Liver (tissue), 9 donors: ENCODE data around the gene GNLY. TPM values are rescaled to one million over a fixed set of nuclear protein-coding genes. Genes with fewer than 3 reads are reported as not detected.

Source experiments
- DNase-seq: peaks from one replicate; pipeline ENCODE4 v3.0.0-alpha.2; 2017; ENCODE audit warnings: low spot score
- H3K27ac ChIP-seq, 2 donors: one replicate each; pipeline ENCODE4 v1.7.0; 2013; ENCODE audit warnings: inconsistent platforms in 2 of 2, low read length in 2 of 2, control low read depth in 1 of 2, low read depth in 1 of 2, mild to moderate bottlenecking in 1 of 2
- H3K27me3 ChIP-seq, 4 donors: one replicate each; pipeline versions ENCODE4 v1.6.1 to v1.7.0; 2013; ENCODE audit warnings: low read length in 3 of 4, inconsistent platforms in 1 of 4, mild to moderate bottlenecking in 1 of 4, moderate library complexity in 1 of 4; ENCODE audit not compliant: control insufficient read depth in 4 of 4, insufficient read depth in 4 of 4
- H3K36me3 ChIP-seq, 4 donors: one replicate each; pipeline versions ENCODE4 v1.6.1 to v1.7.0; 2013; ENCODE audit warnings: low read length in 3 of 4, mild to moderate bottlenecking in 3 of 4, low read depth in 1 of 4, moderate library complexity in 1 of 4; ENCODE audit not compliant: control insufficient read depth in 4 of 4, insufficient read depth in 3 of 4
- H3K4me1 ChIP-seq, 4 donors: one replicate each; pipeline versions ENCODE4 v1.6.1 to v1.7.0; 2013; ENCODE audit warnings: low read length in 3 of 4, mild to moderate bottlenecking in 3 of 4, moderate library complexity in 1 of 4; ENCODE audit not compliant: control insufficient read depth in 4 of 4, insufficient read depth in 4 of 4
- H3K4me3 ChIP-seq, 3 donors: one replicate each; pipeline versions ENCODE4 v1.6.1 to v1.7.0; 2013; ENCODE audit warnings: low read length in 3 of 3, control low read depth in 1 of 3, low read depth in 1 of 3, mild to moderate bottlenecking in 1 of 3
- H3K9ac ChIP-seq, 2 donors: one replicate each; pipeline ENCODE4 v1.7.0; 2013; ENCODE audit warnings: low read length in 2 of 2, mild to moderate bottlenecking in 2 of 2, moderate library complexity in 2 of 2, control low read depth in 1 of 2, low read depth in 1 of 2
- H3K9me3 ChIP-seq, 4 donors: one replicate each; pipeline versions ENCODE4 v1.6.1 to v1.7.0; 2013; ENCODE audit warnings: low read length in 3 of 4; ENCODE audit not compliant: control insufficient read depth in 4 of 4
- EGR1 ChIP-seq, 2 donors: IDR thresholded peaks; 2 replicates each; pipeline ENCODE4 v1.6.1; 2016 to 2018; ENCODE audit warnings: antibody characterized with exemption in 2 of 2, low read depth in 2 of 2
- FOXA1 ChIP-seq: IDR thresholded peaks from 2 replicates; pipeline ENCODE4 v1.6.1; 2016; ENCODE audit warnings: antibody characterized with exemption
- GABPA ChIP-seq, 2 donors: IDR thresholded peaks in 1 of 2; conservative IDR thresholded peaks in 1 of 2; 2 replicates each; pipeline ENCODE4 v1.6.1; 2016; ENCODE audit warnings: antibody characterized with exemption in 2 of 2, mild to moderate bottlenecking in 1 of 2, moderate library complexity in 1 of 2
- HNF4A ChIP-seq, 2 donors: conservative IDR thresholded peaks; 2 replicates each; pipeline ENCODE4 v1.6.1; 2016; ENCODE audit warnings: antibody characterized with exemption in 2 of 2, mild to moderate bottlenecking in 2 of 2
- HNF4G ChIP-seq: IDR thresholded peaks from 2 replicates; pipeline ENCODE4 v1.6.1; 2016; ENCODE audit warnings: antibody characterized with exemption
- JUND ChIP-seq, 2 donors: IDR thresholded peaks; 2 replicates each; pipeline ENCODE4 v1.6.1; 2016; ENCODE audit warnings: antibody characterized with exemption in 2 of 2
- MAX ChIP-seq: IDR thresholded peaks from 2 replicates; pipeline ENCODE4 v1.6.1; 2016; ENCODE audit warnings: antibody characterized with exemption
- NR2F2 ChIP-seq: IDR thresholded peaks from 2 replicates; pipeline ENCODE4 v1.6.1; 2016; ENCODE audit warnings: antibody characterized with exemption
- RAD21 ChIP-seq, 2 donors: IDR thresholded peaks; 2 replicates each; pipeline ENCODE4 v1.6.1; 2016; ENCODE audit warnings: antibody characterized with exemption in 2 of 2, mild to moderate bottlenecking in 2 of 2
- RXRA ChIP-seq, 2 donors: IDR thresholded peaks; 2 replicates each; pipeline ENCODE4 v1.6.1; 2017 to 2018; ENCODE audit warnings: antibody characterized with exemption in 2 of 2, mild to moderate bottlenecking in 1 of 2
- SP1 ChIP-seq: IDR thresholded peaks from 2 replicates; pipeline ENCODE4 v1.6.1; 2018; ENCODE audit warnings: antibody characterized with exemption, mild to moderate bottlenecking
- TAF1 ChIP-seq: conservative IDR thresholded peaks from 2 replicates; pipeline ENCODE4 v1.6.1; 2016; ENCODE audit warnings: antibody characterized with exemption, mild to moderate bottlenecking
- YY1 ChIP-seq: IDR thresholded peaks from 2 replicates; pipeline ENCODE4 v1.6.1; 2016; ENCODE audit warnings: antibody characterized with exemption, mild to moderate bottlenecking
- WGBS: extraction: QIAGEN DNeasy Blood & Tissue Kit; methylation state at CpG from one replicate; pipeline ENCODE4 v1.1.7; 2013; 5-methylcytosine and 5-hydroxymethylcytosine counted together
- polyA plus RNA-seq, 2 donors: library from polyadenylated mRNA; stranded (reverse) in 1 of 2; unstranded in 1 of 2; fragments of 200-250 nt in 1 of 2; fragments of >200 nt in 1 of 2; fragmentation: Nextera tagmentation in 1 of 2; extraction: Ambion mirVana in 1 of 2; gene quantifications; one replicate each; pipeline versions ENCODE4 v1.2.1 to v1.2.3, GENCODE V29; 2013 to 2015
- total RNA-seq, 2 donors: library from RNA; depleted of rRNA; stranded (reverse); fragments of >200 nt; gene quantifications; one replicate each; pipeline ENCODE4 v1.2.3, GENCODE V29; 2014
- TF ChIP-seq, protein P1 (sequence below): IDR thresholded peaks from 2 replicates; pipeline ENCODE4 v1.6.1; 2016; ENCODE audit warnings: antibody characterized with exemption, mild to moderate bottlenecking
- TF ChIP-seq, protein P2 (sequence below): IDR thresholded peaks from 2 replicates; pipeline ENCODE4 v1.6.1; 2016; ENCODE audit warnings: antibody characterized with exemption
- TF ChIP-seq, protein P3 (sequence below): IDR thresholded peaks from 2 replicates; pipeline ENCODE4 v1.6.1; 2016; ENCODE audit warnings: antibody characterized with exemption
- donor health status: healthy.
- donor health status: healthy.
- donor health status: healthy.
- donor health status: healthy.
- donor health status: healthy.

Gene GNLY
- total and polyA plus RNA-seq, 4 donors: 0.75 to 4.8 (median 1.3) TPM; not detected in 1

- H3K9ac ChIP-seq: no peak overlapping the region
- no peak for DNase-seq
- TF ChIP-seq HNF4G: no peak
- no peak for TF ChIP-seq EGR1 (IDR thresholded peaks at IDR 0.05; ENCODE audit: low read depth in 2 of 2)
- no peak for TF ChIP-seq RXRA (IDR thresholded peaks at IDR 0.05)
- no peak for TF ChIP-seq RAD21 (IDR thresholded peaks at IDR 0.05)
- TF ChIP-seq, protein P1, sequence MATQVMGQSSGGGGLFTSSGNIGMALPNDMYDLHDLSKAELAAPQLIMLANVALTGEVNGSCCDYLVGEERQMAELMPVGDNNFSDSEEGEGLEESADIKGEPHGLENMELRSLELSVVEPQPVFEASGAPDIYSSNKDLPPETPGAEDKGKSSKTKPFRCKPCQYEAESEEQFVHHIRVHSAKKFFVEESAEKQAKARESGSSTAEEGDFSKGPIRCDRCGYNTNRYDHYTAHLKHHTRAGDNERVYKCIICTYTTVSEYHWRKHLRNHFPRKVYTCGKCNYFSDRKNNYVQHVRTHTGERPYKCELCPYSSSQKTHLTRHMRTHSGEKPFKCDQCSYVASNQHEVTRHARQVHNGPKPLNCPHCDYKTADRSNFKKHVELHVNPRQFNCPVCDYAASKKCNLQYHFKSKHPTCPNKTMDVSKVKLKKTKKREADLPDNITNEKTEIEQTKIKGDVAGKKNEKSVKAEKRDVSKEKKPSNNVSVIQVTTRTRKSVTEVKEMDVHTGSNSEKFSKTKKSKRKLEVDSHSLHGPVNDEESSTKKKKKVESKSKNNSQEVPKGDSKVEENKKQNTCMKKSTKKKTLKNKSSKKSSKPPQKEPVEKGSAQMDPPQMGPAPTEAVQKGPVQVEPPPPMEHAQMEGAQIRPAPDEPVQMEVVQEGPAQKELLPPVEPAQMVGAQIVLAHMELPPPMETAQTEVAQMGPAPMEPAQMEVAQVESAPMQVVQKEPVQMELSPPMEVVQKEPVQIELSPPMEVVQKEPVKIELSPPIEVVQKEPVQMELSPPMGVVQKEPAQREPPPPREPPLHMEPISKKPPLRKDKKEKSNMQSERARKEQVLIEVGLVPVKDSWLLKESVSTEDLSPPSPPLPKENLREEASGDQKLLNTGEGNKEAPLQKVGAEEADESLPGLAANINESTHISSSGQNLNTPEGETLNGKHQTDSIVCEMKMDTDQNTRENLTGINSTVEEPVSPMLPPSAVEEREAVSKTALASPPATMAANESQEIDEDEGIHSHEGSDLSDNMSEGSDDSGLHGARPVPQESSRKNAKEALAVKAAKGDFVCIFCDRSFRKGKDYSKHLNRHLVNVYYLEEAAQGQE: no peak
- no peak for TF ChIP-seq SP1
- no peak for TF ChIP-seq FOXA1
- TF ChIP-seq NR2F2: no peak
- TF ChIP-seq TAF1: no peak
- TF ChIP-seq, protein P2, sequence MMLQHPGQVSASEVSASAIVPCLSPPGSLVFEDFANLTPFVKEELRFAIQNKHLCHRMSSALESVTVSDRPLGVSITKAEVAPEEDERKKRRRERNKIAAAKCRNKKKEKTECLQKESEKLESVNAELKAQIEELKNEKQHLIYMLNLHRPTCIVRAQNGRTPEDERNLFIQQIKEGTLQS: no peak
- no peak for TF ChIP-seq JUND (IDR thresholded peaks at IDR 0.05)
- no peak for TF ChIP-seq MAX
- TF ChIP-seq, protein P3, sequence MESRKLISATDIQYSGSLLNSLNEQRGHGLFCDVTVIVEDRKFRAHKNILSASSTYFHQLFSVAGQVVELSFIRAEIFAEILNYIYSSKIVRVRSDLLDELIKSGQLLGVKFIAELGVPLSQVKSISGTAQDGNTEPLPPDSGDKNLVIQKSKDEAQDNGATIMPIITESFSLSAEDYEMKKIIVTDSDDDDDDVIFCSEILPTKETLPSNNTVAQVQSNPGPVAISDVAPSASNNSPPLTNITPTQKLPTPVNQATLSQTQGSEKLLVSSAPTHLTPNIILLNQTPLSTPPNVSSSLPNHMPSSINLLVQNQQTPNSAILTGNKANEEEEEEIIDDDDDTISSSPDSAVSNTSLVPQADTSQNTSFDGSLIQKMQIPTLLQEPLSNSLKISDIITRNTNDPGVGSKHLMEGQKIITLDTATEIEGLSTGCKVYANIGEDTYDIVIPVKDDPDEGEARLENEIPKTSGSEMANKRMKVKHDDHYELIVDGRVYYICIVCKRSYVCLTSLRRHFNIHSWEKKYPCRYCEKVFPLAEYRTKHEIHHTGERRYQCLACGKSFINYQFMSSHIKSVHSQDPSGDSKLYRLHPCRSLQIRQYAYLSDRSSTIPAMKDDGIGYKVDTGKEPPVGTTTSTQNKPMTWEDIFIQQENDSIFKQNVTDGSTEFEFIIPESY: no peak
- no peak for TF ChIP-seq HNF4A (conservative IDR thresholded peaks at IDR 0.05)
- TF ChIP-seq GABPA (IDR thresholded peaks at IDR 0.05 in 1 of 2, conservative IDR thresholded peaks at IDR 0.05 in 1 of 2): no peak
- no peak for TF ChIP-seq YY1
- H3K36me3 ChIP-seq: no peaks in the 10 kb centered on the region
- no peaks in the 10 kb centered on the region for H3K9me3 ChIP-seq
- peak overlapping the region in 1 of 2 donors; percentile 75 for H3K27ac ChIP-seq
- H3K4me3 ChIP-seq: no peak overlapping the region
- 81% methylated on average over 4 of the region's 4 CpGs for WGBS
- no peaks in the 10 kb centered on the region for H3K27me3 ChIP-seq
- H3K4me1 ChIP-seq: peaks cover 20 to 44% (median 35%) of the 10 kb centered on the region in 4 donors
Measured at GRCh38 chr2:85740193-85740592, 46.0 kb downstream of the GNLY start.

- Histone ChIP-seq H3K4me3 (no peak overlapping the region), H3K27me3 (no peaks in the 10 kb centered on the region), H3K4me1 (peaks cover 20 to 44% (median 35%) of the 10 kb centered on the region in 4 donors), H3K9me3 (no peaks in the 10 kb centered on the region), H3K27ac (peak overlapping the region; percentile 75 to 88), H3K36me3 (no peaks in the 10 kb centered on the region), H3K9ac (peak overlapping the region in 1 of 2 donors; percentile 60)
- no peak for DNase-seq
- TF ChIP-seq YY1 (peak; percentile 4), EGR1 (IDR thresholded peaks at IDR 0.05; ENCODE audit: low read depth in 2 of 2) (no peak)
- whole genome bisulfite sequencing: 49% methylated on average over 9 of the region's 9 CpGs
Measured at GRCh38 chr2:85741211-85741832, 47.2 kb downstream of the GNLY start.
